Muscle layer of duodenum (tissue), 2 donors: ENCODE data around the gene GALNT16.
"Not testable (repeated sequence)": the region's sequence is repeated elsewhere in the genome, so short reads cannot be mapped to it uniquely, and the experiment has no call there.

ENCODE experiments used
- H3K27ac ChIP-seq: one replicate; pipeline ENCODE4 v1.7.0; 2013; ENCODE audit warnings: mild to moderate bottlenecking, low read length
- H3K27me3 ChIP-seq: one replicate; pipeline ENCODE4 v1.7.0; 2013; ENCODE audit warnings: low read depth, mild to moderate bottlenecking, control low read depth, low read length
- H3K36me3 ChIP-seq, 2 donors: one replicate each; pipeline ENCODE4 v1.7.0; 2013; ENCODE audit warnings: low read length in 2 of 2, control low read depth in 1 of 2, mild to moderate bottlenecking in 1 of 2; ENCODE audit not compliant: insufficient read depth in 2 of 2, control insufficient read depth in 1 of 2
- H3K4me1 ChIP-seq, 2 donors: one replicate each; pipeline ENCODE4 v1.7.0; 2013; ENCODE audit warnings: low read length in 2 of 2, mild to moderate bottlenecking in 2 of 2, control low read depth in 1 of 2, moderate library complexity in 1 of 2; ENCODE audit not compliant: insufficient read depth in 2 of 2, control insufficient read depth in 1 of 2
- H3K4me3 ChIP-seq, 2 donors: one replicate each; pipeline ENCODE4 v1.7.0; 2013; ENCODE audit warnings: low read length in 2 of 2, low read depth in 1 of 2, mild to moderate bottlenecking in 1 of 2
- H3K9me3 ChIP-seq, 2 donors: one replicate each; pipeline ENCODE4 v1.7.0; 2013; ENCODE audit warnings: low read length in 2 of 2, control low read depth in 1 of 2, mild to moderate bottlenecking in 1 of 2; ENCODE audit not compliant: control insufficient read depth in 1 of 2
- donor health status: healthy.

GALNT16 gene

DNA sequence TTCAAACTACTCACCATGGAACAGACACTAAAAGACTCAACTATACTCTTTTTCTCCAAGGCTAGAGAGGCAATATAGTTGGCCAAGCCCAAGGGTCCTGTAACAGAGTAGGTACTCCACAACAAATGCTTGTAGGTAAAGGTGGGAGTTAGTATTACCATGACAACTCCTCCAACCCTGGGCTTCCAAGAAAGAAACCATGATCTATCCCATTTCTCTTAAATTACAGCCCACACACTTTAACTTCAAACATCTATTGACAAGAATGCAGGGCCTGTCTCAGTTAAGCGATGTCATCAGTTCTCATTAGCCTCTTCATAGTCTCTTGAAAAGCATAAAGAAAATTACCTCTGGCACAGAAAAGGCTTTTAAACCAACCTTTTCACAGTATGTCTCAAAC lies 113.1 kb downstream of the GALNT16 start:
- Histone ChIP-seq H3K27ac (no peak overlapping the region), H3K4me3 (no peak overlapping the region), H3K36me3 (peaks cover 15 to 24% of the 10 kb centered on the region in 2 donors), H3K9me3 (no peaks in the 10 kb centered on the region), H3K27me3 (no peaks in the 10 kb centered on the region), H3K4me1 (no peaks in the 10 kb centered on the region)

- no peak overlapping the region for H3K27ac ChIP-seq
- H3K4me1 ChIP-seq: no peaks in the 10 kb centered on the region
- no peaks in the 10 kb centered on the region for H3K27me3 ChIP-seq
- no peak overlapping the region for H3K4me3 ChIP-seq
- H3K36me3 ChIP-seq: peaks cover 15 to 25% of the 10 kb centered on the region in 2 donors
- no peaks in the 10 kb centered on the region for H3K9me3 ChIP-seq
Observed at GRCh38 chr14:69374235-69374634, 114.3 kb downstream of the GALNT16 start.

- no peaks in the 10 kb centered on the region for H3K9me3 ChIP-seq
- H3K4me1 ChIP-seq: no peaks in the 10 kb centered on the region
- H3K27ac ChIP-seq: no peak overlapping the region
- peaks cover 23 to 30% of the 10 kb centered on the region in 2 donors for H3K36me3 ChIP-seq
- H3K27me3 ChIP-seq: no peaks in the 10 kb centered on the region
- H3K4me3 ChIP-seq: no peak overlapping the region
Observed at GRCh38 chr14:69375182-69375581, 115.2 kb downstream of the GALNT16 start.

- no peaks in the 10 kb centered on the region for H3K4me1 ChIP-seq
- H3K27ac ChIP-seq: no peak overlapping the region
- H3K4me3 ChIP-seq: no peak overlapping the region
- H3K9me3 ChIP-seq: no peaks in the 10 kb centered on the region
- H3K36me3 ChIP-seq: peaks cover 27 to 35% of the 10 kb centered on the region in 2 donors
- H3K27me3 ChIP-seq: no peaks in the 10 kb centered on the region
Observed at GRCh38 chr14:69375722-69376121, 115.8 kb downstream of the GALNT16 start.

GRCh38 chr14:69376439-69376838 lies 116.5 kb downstream of the GALNT16 start:
- H3K9me3 ChIP-seq: no peaks in the 10 kb centered on the region
- peaks cover 27 to 35% of the 10 kb centered on the region in 2 donors for H3K36me3 ChIP-seq
- H3K27ac ChIP-seq: no peak overlapping the region
- no peak overlapping the region for H3K4me3 ChIP-seq
- H3K27me3 ChIP-seq: no peaks in the 10 kb centered on the region
- H3K4me1 ChIP-seq: no peaks in the 10 kb centered on the region

DNA sequence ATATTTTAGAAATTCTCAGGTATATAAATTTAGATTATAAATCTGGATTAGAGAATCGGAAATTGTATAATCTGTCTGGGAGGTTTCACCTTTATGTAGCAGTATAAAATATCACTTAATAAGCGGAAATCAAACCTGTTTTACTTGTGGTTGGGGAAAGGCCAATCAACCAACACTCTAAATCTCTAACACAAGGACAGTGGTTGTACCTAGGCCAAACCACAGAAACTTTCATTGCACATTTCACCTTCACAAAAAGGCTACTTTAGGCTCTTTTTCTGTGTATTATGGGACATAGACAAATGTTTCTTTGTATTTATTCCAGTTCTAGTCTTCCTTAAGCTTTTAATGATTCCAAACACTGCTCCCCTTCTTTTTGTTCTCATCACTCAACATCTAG lies 118.3 kb downstream of the GALNT16 start:
- no peaks in the 10 kb centered on the region for H3K27me3 ChIP-seq
- H3K9me3 ChIP-seq: no peaks in the 10 kb centered on the region
- H3K4me1 ChIP-seq: no peaks in the 10 kb centered on the region
- no peak overlapping the region for H3K27ac ChIP-seq
- H3K4me3 ChIP-seq: no peak overlapping the region
- peaks cover 27 to 32% of the 10 kb centered on the region in 2 donors for H3K36me3 ChIP-seq

DNA sequence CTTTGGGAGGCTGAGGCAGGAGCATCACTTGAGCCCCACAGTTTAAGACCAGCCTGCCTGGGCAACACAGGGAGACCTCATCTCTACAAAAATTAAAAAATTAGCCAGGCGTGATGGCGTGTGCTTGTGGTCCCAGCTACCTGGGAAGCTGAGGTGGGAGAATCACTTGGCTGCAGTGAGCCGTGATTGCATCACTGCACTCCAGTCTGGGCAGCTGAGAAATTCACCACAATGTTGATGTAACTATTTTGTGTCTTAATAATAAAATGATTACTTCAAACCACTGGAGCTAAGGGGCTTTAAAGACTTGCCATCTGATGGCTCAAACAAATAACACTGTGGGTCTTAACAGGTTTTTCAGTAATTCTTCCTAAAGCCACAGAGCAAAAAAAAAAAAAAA lies 127.4 kb downstream of the GALNT16 start:
- Histone ChIP-seq H3K36me3 (peaks cover 32 to 43% of the 10 kb centered on the region in 2 donors), H3K27ac (no peak overlapping the region), H3K9me3 (no peaks in the 10 kb centered on the region), H3K27me3 (no peaks in the 10 kb centered on the region), H3K4me3 (no peak overlapping the region), H3K4me1 (peaks cover 0 to 5% of the 10 kb centered on the region in 2 donors)

DNA sequence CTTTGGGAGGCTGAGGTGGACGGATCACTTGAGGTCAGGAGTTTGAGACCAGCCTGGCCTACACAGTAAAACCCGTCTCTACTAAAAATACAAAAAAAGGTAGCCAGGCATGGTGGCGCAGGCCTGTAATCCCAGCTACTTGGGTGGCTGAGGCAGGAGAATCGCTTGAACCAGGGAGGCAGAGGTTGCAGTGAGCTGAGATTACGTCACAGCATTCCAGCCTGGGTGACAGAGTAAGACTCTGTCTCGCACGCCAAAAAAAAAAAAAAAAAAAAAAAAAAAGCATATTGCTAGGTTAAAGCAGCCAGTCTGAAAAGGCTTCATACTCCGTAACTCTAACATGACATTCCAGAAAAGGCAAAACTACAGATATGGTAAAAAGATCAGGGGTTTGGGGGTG lies 131.4 kb downstream of the GALNT16 start:
- not testable (repeated sequence) for H3K27me3 ChIP-seq, H3K4me3 ChIP-seq, H3K9me3 ChIP-seq, H3K27ac ChIP-seq
- Histone ChIP-seq H3K4me1 (peaks cover under 1 to 22% of the 10 kb centered on the region in 2 donors), H3K36me3 (peaks cover 48 to 57% of the 10 kb centered on the region in 2 donors)

DNA sequence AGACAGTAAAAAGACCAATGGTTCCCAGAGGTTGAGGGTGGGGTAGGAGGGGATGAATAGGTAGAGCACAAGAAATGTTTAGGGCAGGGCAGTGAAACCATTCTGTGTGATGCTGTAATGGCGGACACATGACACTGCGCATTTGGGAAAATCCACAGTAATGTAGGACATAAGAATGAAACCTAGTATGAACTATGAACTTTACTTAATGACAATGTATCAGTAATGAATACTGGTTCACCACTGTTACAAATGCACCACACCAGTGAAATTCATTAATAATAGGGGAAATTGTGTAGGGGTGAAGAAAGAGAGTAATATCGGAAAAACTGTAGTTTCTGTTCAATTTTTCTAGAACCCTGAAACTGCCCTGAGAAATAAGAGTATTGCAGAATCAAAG lies 132.5 kb downstream of the GALNT16 start:
- no peak overlapping the region for H3K27ac ChIP-seq
- H3K36me3 ChIP-seq: peaks cover 44 to 52% of the 10 kb centered on the region in 2 donors

DNA sequence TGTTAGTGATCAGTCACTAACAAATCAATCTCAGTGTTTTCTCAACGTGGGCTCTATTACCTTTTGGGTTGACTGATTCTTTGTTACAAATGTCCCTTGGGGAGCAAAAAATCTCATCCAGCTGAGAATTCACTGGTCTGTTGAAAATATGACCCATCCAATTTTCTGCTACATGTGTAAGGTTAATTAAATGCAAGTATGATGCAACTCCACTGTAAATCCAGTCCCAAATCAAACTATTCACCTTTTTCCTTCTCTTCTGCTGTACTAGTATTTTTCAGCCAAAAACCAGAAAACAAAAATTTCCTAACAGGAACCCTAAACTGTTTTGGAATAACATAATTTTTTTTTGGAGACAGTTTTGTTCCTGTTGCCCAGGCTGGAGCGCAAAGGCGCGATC lies 136.0 kb downstream of the GALNT16 start:
- Histone ChIP-seq H3K4me1 (peaks cover 26 to 53% of the 10 kb centered on the region in 2 donors), H3K36me3 (peaks cover 40 to 50% of the 10 kb centered on the region in 2 donors), H3K27me3 (no peaks in the 10 kb centered on the region), H3K27ac (no peak overlapping the region), H3K9me3 (no peaks in the 10 kb centered on the region), H3K4me3 (no peak overlapping the region)

More for the DNA sequence above, 132.5 kb downstream of the GALNT16 start:
- no peak overlapping the region for H3K4me3 ChIP-seq
- peaks cover 8 to 32% of the 10 kb centered on the region in 2 donors for H3K4me1 ChIP-seq
- no peaks in the 10 kb centered on the region for H3K27me3 ChIP-seq
- H3K9me3 ChIP-seq: no peaks in the 10 kb centered on the region

GRCh38 chr14:69398053-69398817 lies 138.3 kb downstream of the GALNT16 start, which contains the start of the genes ERH and SLC39A9:
Gene ERH, minus strand, starts transcription at chr14:69398299. Its CDS starts 66 bp downstream, at chr14:69398233.
Gene SLC39A9, plus strand, starts transcription at chr14:69398692. Its CDS starts 678 bp downstream, at chr14:69399370.
- H3K36me3 ChIP-seq: peaks cover 29 to 34% of the 10 kb centered on the region in 2 donors
- no peaks in the 10 kb centered on the region for H3K27me3 ChIP-seq
- no peaks in the 10 kb centered on the region for H3K9me3 ChIP-seq
- H3K4me3 ChIP-seq: peak within 1 kb of the TSS; percentile 96 to 99
- peaks cover 32 to 60% of the 10 kb centered on the region in 2 donors for H3K4me1 ChIP-seq
- peak within 1 kb of the TSS; percentile 99 for H3K27ac ChIP-seq
